HEK293 (cell line): Measurements from ENCODE around the gene RNMT.

Source experiments
- PRDM1 ChIP-seq: fragments of 450-650 bp; formaldehyde crosslinking; IDR thresholded peaks from 2 replicates; pipeline ENCODE4; 2016; ENCODE audit warnings: missing biosample characterization, missing genetic modification characterization
- TF ChIP-seq, protein P1 (sequence below): sonication (generic); formaldehyde crosslinking; IDR thresholded peaks from 2 replicates; pipeline ENCODE4 v1.8.1; 2022; ENCODE audit warnings: mild to moderate bottlenecking, moderate library complexity, missing genetic modification reagents

DNA sequence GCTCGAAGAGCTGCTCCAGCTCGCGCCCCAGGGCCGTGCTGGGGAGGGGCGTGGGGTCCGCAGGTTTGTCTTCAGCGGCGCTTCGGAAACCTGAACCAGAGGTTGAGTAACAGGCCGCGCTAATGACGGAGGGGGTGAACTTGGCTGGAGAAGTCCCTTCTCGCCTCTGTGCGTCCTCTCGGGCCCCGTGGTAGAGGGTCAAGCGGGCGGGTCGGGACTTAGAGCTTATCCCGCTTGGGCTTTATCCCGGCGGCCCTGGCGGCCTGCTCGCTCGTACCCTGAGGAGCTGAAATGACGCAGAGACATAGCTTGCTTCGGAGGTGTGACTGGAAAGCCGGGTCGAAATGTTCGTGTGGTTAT, 479 bp downstream of the RNMT start:
- no peak for TF ChIP-seq PRDM1 (tag by site-specific recombination)
- TF ChIP-seq, protein P1, sequence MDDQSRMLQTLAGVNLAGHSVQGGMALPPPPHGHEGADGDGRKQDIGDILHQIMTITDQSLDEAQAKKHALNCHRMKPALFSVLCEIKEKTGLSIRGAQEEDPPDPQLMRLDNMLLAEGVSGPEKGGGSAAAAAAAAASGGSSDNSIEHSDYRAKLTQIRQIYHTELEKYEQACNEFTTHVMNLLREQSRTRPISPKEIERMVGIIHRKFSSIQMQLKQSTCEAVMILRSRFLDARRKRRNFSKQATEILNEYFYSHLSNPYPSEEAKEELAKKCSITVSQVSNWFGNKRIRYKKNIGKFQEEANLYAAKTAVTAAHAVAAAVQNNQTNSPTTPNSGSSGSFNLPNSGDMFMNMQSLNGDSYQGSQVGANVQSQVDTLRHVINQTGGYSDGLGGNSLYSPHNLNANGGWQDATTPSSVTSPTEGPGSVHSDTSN: no peak
